Forelimb muscle (tissue), 1 donor: ENCODE data around the gene TNFRSF14. TPM values are rescaled to one million over a fixed set of nuclear protein-coding genes. Genes with fewer than 3 reads are reported as not detected.

Experiments used
- DNase-seq: peaks from one replicate; pipeline ENCODE4 v3.0.0-alpha.2; 2013; ENCODE audit warnings: low read depth
- polyA plus RNA-seq: library from polyadenylated mRNA; unstranded; fragments of 120-200 nt; gene quantifications from one replicate; pipeline ENCODE4 v1.2.1, GENCODE V29; 2013; ENCODE audit not compliant: insufficient read length

TNFRSF14 gene
- polyA plus RNA-seq, 1 donor, result 11.2 TPM

- DNase-seq, result no peak
Measured at GRCh38 chr1:2587071-2587859, 31.1 kb downstream of the TNFRSF14 start.

DNA sequence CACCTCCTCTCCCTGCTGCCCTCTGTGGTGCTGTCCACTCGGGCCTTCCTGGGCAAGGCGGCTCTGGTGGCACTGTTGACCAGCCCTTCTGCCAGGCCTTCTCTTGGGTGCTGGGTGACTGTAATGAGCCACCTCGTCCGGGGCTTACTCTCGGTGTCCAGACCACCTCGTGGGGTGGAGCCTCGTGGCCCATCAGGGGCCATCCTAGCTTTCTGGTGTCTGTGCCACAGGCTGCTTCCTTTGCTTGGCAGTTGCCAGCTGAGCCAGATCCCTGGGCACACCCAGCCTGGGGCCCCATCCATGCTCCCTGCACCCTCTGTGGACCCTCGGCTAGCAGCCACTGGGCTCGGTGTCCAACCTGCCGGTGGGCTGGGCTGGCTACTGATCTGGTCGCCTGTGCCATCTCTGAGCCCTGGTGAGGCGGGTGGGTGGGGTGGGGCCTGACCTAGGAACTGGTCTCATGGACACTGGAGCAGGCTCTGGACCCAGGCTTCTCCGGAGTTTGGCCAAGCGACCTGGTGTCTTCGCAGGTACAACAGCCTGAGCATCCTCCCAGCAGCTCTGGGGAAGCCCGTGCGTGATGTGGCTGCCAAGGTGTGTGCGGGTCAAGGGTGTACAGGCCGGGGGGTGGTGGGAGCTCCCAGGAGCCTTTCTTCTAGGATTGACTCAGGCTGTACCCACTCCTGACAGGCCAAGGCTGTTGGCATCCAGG lies 31.8 kb downstream of the TNFRSF14 start:
- no peak for DNase-seq

DNA sequence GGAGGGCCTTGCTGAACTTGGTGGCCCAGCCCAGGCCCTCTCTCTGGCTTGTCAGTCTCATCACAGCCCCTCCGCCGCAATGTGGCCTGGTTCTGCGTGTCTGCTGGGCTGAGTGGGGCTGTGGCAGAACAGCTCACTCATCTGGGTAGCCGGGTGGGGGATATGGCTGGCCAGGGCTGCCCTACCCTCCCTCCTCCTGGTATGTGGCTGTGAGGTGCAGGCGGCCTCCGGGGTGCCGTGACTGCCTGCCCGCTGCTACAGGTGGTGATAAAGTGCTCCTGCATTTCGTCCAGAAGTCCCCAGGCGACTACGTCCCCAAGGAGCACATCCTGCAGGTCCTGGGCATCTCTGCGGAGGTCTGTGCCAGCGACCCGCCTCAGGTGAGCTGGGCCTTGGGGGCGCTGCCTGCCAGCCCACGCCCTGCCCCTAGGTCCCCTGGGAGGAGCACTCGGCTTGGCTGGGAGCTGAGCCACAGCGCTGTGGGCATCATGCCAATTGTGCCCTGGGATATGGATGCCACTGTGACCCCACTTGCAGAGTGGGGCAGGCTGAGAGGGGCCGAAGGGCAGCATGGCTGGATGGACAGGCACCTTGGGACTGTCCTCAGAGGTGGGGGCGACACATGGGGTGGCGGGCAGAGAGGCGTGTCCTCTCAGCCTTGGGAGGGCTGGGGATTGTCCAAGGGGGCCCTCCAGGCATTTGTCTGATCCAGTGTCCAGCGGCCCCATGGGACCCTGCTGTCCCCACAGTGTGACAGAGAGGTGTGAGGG lies 32.7 kb downstream of the TNFRSF14 start:
- no peak for DNase-seq

GRCh38 chr1:2589431-2590232 lies 33.5 kb downstream of the TNFRSF14 start:
- no peak for DNase-seq

DNA sequence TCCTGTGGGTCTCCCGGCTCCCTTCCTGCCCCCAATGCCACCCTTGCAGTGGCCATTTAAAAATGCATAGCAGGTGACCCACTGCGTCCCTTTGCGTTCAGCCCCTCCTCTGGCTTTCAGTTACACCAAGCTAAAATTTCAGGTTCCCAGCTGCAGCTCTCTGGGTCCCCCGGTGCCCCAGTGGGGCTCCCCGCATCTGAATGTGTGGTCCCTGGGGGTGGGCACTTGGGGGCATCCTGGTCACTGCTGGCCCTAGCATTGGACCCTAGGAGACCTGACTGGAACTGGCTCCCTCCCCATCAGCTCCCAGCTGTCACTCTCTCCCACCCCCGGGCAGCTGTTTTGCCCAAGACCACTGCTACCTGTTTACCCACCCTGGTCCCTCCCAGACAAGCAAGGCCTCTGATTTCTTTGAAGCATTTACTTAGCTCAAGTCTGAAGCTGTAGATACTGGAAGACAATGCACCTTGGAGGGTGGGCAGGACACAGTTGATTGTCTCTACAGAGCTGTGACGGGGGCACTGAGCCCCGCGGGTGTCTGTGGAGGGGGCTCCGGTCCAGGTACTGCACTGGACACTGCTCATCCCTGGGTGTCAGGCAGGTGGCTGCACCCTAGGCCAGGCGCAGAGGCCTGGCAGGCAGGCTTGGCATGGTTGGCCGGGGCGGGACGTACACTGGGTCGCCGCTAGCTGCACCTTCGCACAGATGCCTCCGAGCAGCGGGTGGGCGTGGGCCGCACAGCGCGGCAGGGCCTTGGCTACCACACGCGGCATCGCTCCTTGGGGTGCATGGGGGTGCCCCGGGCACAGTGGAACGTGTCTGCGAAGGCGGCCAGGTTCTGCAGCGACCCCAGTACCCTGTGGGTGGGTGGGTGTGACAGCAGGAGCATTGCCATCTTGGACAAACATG lies 34.3 kb downstream of the TNFRSF14 start:
- no peak for DNase-seq

DNA sequence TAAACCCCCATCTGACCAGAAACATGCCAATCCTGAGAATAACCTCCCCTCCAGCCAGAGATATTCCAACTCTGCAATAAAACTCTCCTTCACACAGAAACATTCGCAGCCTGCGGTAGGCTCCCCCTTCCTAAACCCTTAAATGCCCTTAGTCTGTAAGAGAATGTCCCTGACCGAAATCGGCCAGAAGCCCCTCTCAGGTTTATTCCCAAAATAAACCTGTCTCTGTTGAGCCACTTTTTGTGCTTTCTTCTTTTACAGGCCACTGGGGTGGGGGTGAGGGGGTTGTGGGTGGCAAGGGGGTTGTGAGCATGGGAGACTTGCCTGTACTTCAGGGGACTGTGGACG lies 35.0 kb downstream of the TNFRSF14 start:
- DNase-seq, result no peak

DNA sequence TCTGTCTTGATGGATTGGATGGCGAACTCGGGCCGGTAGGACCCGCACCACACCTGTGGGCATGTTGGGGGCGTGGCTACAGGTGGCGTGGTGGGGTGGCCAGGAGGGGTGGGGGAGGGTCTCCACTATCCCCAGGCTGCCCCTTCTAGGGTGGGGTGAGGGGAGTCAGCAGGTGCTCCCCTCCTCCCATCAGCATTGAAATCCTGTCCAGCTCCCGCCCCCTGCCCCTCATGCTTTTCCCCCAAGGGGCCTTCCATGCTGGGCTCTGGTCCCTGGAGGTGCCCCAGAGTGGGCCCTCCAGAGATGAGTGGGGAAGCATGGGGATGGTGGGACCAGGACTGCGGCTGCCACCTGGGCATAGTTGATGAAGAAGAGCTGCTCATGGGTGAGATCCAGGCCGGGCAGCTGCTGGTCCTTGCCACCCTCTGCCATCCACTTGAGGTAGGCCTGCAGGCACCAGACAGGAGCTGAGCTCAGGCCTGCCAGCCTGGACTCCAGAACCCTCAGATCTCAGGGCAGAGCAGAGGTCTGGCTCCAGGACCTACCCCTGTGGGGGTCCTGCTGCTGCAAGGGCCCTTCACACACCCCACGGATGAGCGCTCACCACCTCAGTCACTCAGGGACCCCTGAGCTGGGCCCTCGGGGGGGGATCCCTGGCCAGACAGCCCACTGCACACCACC lies 35.5 kb downstream of the TNFRSF14 start:
- no peak for DNase-seq

GRCh38 chr1:2592672-2593071 lies 36.5 kb downstream of the TNFRSF14 start:
- no peak for DNase-seq

DNA sequence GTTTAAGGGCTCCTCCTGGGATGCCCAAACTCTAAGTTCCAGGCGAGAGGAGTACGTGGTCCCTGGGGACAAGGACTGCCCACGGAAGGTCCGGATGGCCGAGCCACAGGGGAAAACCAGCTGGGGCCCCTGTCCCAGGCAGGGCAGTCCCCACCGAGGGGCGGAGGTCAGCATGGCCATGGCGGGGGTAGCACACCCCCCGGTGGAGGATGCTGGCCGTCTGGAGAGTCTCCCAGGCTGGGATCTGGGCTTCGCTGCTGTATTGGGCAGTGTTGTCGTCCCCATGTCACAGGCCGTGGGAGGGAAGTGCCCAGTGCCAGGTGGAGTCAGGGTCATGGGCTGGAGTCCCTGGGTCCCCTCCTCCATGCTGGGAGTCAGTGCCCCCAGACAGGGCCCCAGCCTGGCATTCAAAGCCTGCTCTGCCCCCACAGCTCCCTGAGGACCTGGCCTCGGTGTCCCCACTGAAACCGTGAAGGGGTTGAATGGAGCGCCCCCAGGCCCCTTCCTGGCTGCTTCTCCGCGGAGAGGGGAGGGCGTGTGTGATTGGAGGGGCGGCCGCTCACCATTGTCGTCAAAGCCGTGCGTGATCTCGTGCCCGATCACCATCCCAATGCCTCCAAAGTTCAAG lies 37.2 kb downstream of the TNFRSF14 start:
- no peak for DNase-seq

DNA sequence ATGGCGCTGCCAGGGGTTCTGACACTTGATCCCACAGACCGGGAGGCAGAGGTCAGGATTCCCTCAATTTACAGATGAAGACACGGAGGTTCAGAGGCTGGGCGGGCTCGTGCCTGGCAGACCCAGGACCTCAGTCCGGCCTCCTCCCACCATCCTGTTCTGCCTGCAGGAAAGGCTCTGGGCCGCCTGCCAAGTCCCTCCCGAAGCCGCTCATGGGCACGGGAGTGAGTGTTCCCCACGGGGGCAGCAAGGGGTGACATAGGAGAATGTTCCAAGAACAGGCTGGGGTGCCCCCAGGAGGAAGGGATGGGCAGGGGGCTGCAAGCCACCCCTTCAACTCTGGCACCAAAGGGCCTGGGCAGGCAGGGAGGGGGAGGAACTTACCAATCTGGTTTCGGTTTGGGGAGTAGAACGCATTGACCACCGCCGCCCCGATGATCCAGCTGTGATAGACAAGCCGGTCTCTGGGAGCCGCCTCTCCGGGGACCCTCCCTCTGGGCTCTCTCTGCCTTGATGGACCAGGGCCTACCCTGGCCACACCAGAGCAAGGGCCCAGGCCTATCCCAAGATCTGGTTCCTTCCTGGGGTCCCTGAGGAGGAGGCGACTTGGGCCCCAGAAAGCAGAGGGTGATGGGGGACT lies 38.0 kb downstream of the TNFRSF14 start:
- no peak for DNase-seq

DNA sequence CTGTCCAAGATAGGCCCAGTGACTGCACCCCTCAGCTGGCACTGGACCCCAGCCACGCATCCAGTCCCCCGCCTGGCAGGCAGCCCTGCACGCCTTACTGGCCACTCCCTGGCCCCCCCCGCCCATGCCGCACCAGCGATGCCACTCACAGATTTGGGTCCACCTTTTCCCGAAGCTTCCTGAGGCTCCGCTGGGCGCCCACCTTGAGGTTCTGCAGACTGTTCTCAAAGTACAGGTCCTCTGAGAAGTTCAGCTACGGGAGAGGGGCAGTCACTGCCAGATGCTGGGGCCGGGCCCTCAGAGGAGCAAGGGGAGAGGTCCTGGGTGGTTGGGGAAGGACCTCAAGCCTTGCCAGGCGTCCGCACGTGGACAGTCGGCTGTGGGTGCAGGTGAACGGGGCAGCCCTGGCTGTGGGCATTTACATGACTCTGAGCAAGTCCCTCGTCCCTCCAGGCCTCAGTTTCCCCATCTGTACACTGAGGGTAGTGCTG lies 38.5 kb downstream of the TNFRSF14 start:
- no peak for DNase-seq

DNA sequence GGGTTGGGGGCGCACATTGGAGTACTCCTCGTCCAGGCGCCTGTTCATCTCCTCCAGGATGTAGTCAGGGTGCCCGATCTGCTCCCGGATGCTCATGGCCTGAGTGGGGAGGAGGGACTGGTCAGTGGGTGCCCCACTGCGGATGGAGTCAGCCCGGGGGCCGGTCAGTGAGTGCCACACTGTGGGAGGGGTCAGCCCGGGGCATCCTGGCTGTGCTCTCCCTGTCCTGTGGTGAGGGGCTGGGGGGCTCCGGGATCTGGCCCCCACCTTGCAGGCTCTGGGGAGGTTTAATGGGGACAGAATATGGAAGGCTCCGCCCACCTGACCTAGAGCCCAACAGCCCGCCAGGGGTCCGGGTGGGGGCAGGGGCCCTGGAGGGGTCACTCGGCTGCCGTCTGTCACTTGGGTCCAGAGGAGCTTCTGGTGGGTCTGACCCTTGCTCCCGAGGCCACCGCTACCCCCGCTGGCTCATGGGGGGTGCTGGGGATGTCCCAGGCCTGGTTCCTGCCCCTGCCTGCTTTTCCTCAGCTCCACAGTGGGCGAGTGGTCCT lies 39.2 kb downstream of the TNFRSF14 start:
- no peak for DNase-seq

DNA sequence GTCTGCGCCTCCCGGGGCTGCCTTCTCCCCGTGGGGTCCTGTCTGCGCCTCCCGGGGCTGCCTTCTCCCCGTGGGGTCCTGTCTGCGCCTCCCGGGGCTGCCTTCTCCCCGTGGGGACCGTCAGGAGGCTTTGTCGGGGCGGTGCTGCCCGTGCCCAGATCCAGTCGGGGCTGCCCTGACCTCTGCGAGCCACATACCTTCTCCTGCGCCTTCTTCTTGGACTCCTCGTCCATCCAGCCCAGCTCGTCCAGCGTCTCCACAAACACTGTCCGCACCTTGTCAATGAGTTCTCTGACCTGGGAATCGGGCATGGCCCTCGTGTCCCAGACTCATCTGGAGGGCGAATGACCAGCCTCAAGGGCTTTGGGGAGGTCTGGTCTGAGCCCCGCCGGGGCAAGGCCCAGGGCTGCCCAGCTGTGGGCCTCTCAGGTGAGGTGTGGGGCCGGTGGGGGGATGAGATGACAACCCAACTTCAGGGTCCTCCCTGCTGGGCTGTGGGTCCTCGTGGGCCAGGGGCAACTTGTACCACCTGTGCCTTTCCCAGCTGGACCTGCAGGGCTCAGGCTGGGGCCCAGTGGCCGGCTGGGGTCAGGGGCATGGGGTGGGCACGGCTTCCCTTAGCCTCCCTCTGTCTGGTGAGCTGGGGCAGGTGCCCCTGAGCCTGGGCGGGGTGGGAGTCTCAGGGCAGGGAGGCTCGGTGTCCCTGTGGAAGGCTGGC lies 39.8 kb downstream of the TNFRSF14 start:
- DNase-seq, result no peak

DNA sequence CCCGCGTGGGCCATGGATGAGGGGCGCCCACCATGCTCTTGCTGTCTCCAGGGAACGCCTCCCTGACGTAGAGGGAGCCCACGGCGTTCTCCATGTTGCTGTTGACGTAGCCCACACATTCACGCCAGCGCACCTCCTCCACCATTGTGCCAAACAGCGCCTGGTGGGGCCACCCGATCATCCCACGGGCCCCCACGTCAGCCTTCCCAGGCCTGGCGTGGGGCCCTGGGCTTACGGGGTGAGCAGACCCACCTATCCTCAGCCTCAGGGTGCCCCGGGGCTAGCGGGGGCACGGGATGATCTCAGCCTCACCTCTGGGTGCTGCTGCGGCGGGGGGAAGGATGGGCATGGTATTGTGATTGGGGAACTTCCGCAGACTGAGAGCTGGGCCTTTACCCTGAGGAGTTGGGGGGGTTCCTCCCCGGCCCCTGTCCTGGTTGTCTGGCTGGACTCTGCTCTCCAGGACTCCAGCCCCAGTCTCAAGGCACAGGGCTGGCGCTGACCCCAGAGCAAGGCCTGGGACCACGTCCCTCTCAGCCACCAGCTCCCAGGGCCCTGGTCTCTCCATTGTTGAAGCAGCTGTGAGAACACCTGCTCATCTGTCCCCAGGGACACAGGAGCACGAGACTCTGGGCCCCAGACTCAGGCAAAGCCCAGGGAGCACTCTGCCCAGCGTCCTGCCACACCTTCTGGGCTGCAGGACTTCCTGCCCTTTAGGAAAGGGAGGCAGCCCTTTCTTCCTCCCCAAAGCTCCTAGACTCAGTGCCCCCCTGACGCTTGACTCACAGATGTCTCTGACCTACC lies 40.6 kb downstream of the TNFRSF14 start:
- DNase-seq, result no peak

GRCh38 chr1:2597441-2598328 lies 41.5 kb downstream of the TNFRSF14 start:
- DNase-seq, result no peak

GRCh38 chr1:2598329-2598931 lies 42.3 kb downstream of the TNFRSF14 start:
- no peak for DNase-seq
